Measurements from ENCODE around the gene BRINP1.

BRINP1 gene

GRCh38 chr9:119349351-119349825 lies 19.8 kb downstream of the BRINP1 start:
- Histone ChIP-seq H3K4me2 (ENCODE audit: low read length) (no peak overlapping the region), H3K4me3 (ENCODE audit: low read depth, low read length) (no peak overlapping the region), H3K9me3 (ENCODE audit: control insufficient read depth, low read length) (no peaks in the 10 kb centered on the region), H3K79me2 (no peaks in the 10 kb centered on the region), H3K27me3 (ENCODE audit: control insufficient read depth, insufficient read depth, low read length) (no peaks in the 10 kb centered on the region), H3K27ac (peak overlapping the region; percentile 39), H2AFZ (no peak overlapping the region), H3K36me3 (ENCODE audit: control insufficient read depth, insufficient read depth, low read length) (no peaks in the 10 kb centered on the region), H3K4me1 (peaks cover 5% of the 10 kb centered on the region), H3K9ac (no peak overlapping the region)
- TF ChIP-seq, protein P1, sequence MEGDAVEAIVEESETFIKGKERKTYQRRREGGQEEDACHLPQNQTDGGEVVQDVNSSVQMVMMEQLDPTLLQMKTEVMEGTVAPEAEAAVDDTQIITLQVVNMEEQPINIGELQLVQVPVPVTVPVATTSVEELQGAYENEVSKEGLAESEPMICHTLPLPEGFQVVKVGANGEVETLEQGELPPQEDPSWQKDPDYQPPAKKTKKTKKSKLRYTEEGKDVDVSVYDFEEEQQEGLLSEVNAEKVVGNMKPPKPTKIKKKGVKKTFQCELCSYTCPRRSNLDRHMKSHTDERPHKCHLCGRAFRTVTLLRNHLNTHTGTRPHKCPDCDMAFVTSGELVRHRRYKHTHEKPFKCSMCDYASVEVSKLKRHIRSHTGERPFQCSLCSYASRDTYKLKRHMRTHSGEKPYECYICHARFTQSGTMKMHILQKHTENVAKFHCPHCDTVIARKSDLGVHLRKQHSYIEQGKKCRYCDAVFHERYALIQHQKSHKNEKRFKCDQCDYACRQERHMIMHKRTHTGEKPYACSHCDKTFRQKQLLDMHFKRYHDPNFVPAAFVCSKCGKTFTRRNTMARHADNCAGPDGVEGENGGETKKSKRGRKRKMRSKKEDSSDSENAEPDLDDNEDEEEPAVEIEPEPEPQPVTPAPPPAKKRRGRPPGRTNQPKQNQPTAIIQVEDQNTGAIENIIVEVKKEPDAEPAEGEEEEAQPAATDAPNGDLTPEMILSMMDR (IDR thresholded peaks at IDR 0.05): no peak

DNA sequence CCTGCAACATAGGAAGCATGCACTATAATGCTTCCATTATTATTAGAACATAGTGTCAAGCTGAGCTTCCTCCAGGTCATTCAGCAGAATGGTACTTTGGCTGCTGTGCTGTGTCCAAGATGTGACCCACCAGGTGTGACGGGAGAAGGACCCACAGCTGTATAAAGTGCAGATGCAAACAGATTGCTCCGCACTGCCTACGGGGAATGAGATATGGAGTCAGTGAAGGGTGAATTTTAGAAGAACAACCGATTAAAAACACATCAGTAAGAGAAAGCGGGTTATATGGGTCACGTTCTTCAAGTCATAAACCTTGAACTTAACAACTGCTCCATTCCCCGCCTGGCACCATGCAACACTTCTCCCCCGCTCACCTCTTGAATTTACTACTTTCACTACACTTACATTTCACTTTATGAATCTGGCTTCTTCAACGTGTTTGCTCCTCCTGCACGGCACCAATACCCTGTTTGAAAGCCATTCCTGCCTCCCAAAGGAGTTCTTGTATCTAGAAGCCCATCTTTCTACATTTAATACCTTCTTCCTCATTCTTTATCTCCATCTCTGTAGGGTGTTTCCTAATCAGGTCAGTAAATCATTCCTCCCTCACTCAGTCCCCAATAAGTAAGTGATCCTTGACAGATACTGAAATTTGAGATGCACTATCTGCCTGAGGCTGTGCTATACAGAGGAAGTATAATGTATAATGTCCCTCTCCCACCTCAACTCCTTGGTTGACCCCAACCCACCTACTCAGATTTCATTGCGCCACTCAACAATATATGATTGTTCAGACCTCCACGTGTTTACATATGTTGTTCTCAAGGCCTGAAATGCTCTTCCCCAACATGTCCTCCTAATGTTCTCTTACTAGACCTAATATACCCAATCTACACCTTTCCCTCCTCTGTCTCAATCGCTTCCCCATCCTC lies 25.9 kb downstream of the BRINP1 start:
- H3K4me1 ChIP-seq: peaks cover 12% of the 10 kb centered on the region
- H3K79me2 ChIP-seq: no peaks in the 10 kb centered on the region
- peak overlapping the region; percentile 1 for H3K4me2 ChIP-seq (ENCODE audit: low read length)
- no peaks in the 10 kb centered on the region for H3K9me3 ChIP-seq (ENCODE audit: control insufficient read depth, low read length)
- no peak overlapping the region for H3K9ac ChIP-seq
- H3K27ac ChIP-seq: no peak overlapping the region
- H3K36me3 ChIP-seq (ENCODE audit: control insufficient read depth, insufficient read depth, low read length): no peaks in the 10 kb centered on the region
- no peak overlapping the region for H2AFZ ChIP-seq
- no peak overlapping the region for H3K4me3 ChIP-seq (ENCODE audit: low read depth, low read length)
- H3K27me3 ChIP-seq (ENCODE audit: control insufficient read depth, insufficient read depth, low read length): no peaks in the 10 kb centered on the region
- TF ChIP-seq, protein P1 (IDR thresholded peaks at IDR 0.05): no peak

- peaks cover 9% of the 10 kb centered on the region for H3K4me1 ChIP-seq
- H3K9ac ChIP-seq: no peak overlapping the region
- H3K27me3 ChIP-seq (ENCODE audit: control insufficient read depth, insufficient read depth, low read length): no peaks in the 10 kb centered on the region
- TF ChIP-seq, protein P1 (IDR thresholded peaks at IDR 0.05): no peak
- H3K36me3 ChIP-seq (ENCODE audit: control insufficient read depth, insufficient read depth, low read length): no peaks in the 10 kb centered on the region
- no peak overlapping the region for H3K4me3 ChIP-seq (ENCODE audit: low read depth, low read length)
- H3K79me2 ChIP-seq: no peaks in the 10 kb centered on the region
- H3K9me3 ChIP-seq (ENCODE audit: control insufficient read depth, low read length): no peaks in the 10 kb centered on the region
- H3K4me2 ChIP-seq (ENCODE audit: low read length): no peak overlapping the region
- H3K27ac ChIP-seq: no peak overlapping the region
- no peak overlapping the region for H2AFZ ChIP-seq
Observed at GRCh38 chr9:119339056-119339455, 30.2 kb downstream of the BRINP1 start.

DNA sequence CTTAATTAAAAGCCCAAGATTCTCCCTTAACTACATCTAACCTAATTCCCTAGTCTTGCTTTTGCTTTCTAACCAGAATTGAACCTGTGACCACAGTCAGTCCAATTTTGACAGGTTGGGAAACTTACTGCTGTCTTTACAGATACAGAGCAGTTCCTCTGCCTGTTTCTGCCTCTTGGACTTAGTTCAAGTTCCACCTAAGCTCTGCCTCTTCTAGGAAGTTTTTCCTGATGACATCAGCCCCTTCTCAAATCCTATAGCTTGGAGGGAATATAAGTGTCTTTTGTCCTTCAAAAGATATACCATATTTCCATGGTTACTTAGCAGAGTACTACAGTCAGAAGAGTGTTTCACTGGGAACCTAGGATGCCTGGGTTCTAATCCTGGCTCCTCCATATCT lies 31.7 kb downstream of the BRINP1 start:
- Histone ChIP-seq H3K4me1 (no peaks in the 10 kb centered on the region), H3K36me3 (ENCODE audit: control insufficient read depth, insufficient read depth, low read length) (no peaks in the 10 kb centered on the region), H3K79me2 (no peaks in the 10 kb centered on the region), H3K9ac (no peak overlapping the region), H3K9me3 (ENCODE audit: control insufficient read depth, low read length) (no peaks in the 10 kb centered on the region), H3K4me2 (ENCODE audit: low read length) (no peak overlapping the region), H3K4me3 (ENCODE audit: low read depth, low read length) (no peak overlapping the region), H2AFZ (no peak overlapping the region), H3K27ac (no peak overlapping the region), H3K27me3 (ENCODE audit: control insufficient read depth, insufficient read depth, low read length) (no peaks in the 10 kb centered on the region)
- TF ChIP-seq, protein P1 (IDR thresholded peaks at IDR 0.05): no peak

Measured in parathyroid adenoma (tissue), 2 donors.